Esophagus squamous epithelium (tissue), 5 donors: ENCODE data around the gene P3H2. TPM values are rescaled to one million over a fixed set of nuclear protein-coding genes. Genes with fewer than 3 reads are reported as not detected.

ENCODE experiments used
- DNase-seq: peaks from one replicate; lab custom pipeline; 2025; lab: John Stamatoyannopoulos, UW
- H3K27ac ChIP-seq, 4 donors: fragments of 200-600 bp; sonication (generic); one replicate each; pipeline ENCODE4 v1.5.1; 2016 to 2019; ENCODE audit warnings: mild to moderate bottlenecking in 1 of 4
- H3K27me3 ChIP-seq, 4 donors: fragments of 200-600 bp; sonication (generic); 1 replicate in 3 of 4; 2 replicates in 1 of 4; pipeline versions ENCODE4 v1.5.1 to v1.6.0; 2017 to 2021; ENCODE audit warnings: antibody characterized with exemption in 1 of 4
- H3K36me3 ChIP-seq, 3 donors: fragments of 200-600 bp; sonication (generic); one replicate each; pipeline ENCODE4 v1.5.1; 2016 to 2019
- H3K4me1 ChIP-seq, 3 donors: fragments of 200-600 bp; sonication (generic); one replicate each; pipeline ENCODE4 v1.5.1; 2017 to 2019
- H3K4me3 ChIP-seq, 4 donors: fragments of 200-600 bp; sonication (generic); 1 replicate in 3 of 4; 2 replicates in 1 of 4; pipeline ENCODE4 v1.5.1; 2016 to 2019; ENCODE audit warnings: mild to moderate bottlenecking in 2 of 4, moderate library complexity in 1 of 4
- H3K9me3 ChIP-seq, 3 donors: fragments of 200-600 bp; sonication (generic); one replicate each; pipeline ENCODE4 v1.5.1; 2016 to 2019
- POLR2A ChIP-seq, 4 donors: fragments of 450-650 bp; IDR thresholded peaks; one replicate each; pipeline ENCODE4 v1.6.1; 2017; ENCODE audit warnings: antibody characterized with exemption in 4 of 4, mild to moderate bottlenecking in 4 of 4, moderate library complexity in 3 of 4
- WGBS, 2 donors: methylation state at CpG; one replicate each; pipeline ENCODE4 v1.1.5; 2018; 5-methylcytosine and 5-hydroxymethylcytosine counted together
- intact Hi-C: fragments of 100-400 bp; cut with DNase I; formaldehyde crosslinking; loops from one replicate; pipeline ENCODE4 v1.15.0; 2022
- total RNA-seq, 4 donors: library from RNA; depleted of rRNA; stranded (reverse); fragments of >200 nt; gene quantifications; one replicate each; pipeline ENCODE4 v1.1.0, GENCODE V29; 2016
- TF ChIP-seq, protein P1 (sequence below), 6 experiments: fragments of 450-650 bp in 4 of 6; fragments of 200-600 bp in 2 of 6; sonication (generic) in 2 of 6; IDR thresholded peaks; one replicate each; pipeline ENCODE4 v1.5.1; 2016 to 2019; ENCODE audit warnings: antibody characterized with exemption in 6 of 6, mild to moderate bottlenecking in 4 of 6, moderate library complexity in 4 of 6
- donor health status: DM: yes; HTN: yes; CAD: no.

Gene P3H2
- total RNA-seq, 4 donors from 2014 or later: 16.5 to 41.2 (median 34.0) TPM

DNA sequence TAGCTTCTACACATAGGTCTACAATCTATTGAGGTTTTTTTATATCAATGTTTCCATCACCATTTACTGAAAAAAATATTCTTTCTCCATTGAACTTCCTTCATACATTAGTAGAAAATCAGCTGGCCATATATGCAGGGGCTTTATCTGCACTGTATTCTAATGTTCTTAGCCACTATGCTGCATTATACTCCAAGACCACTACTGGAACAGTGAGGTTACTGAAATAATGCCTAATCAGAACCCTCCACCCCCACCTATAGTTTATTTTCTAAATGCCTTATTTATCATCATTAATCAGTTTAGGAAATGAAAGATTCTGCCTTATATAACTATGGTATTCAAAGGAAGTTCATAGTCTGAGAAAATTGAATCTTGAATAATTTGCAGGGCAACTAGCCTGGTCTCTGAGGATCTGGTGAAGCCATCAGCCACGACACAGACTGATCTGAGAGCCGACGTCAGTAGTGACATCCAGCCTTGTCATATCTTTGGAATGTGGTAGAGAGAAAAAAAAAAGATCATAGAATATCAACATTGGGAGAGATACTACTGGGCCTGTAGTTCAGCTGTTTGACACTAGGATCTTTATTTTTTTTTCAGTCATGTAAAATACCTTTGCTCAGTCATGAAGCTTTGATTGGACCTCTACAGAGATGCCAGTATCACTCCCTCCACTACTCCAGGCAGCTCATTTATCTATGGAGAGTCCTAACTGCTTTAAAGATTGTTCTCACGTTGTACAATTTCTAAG, 66.6 kb downstream of the P3H2 start:
- WGBS, 2 donors: 44 to 46% methylated on average over 4 of the region's 4 CpGs
- Histone ChIP-seq H3K27me3 (no peaks in the 10 kb centered on the region), H3K36me3 (no peaks in the 10 kb centered on the region), H3K4me1 (peaks cover 2 to 34% (median 5%) of the 10 kb centered on the region in 3 donors), H3K9me3 (no peaks in the 10 kb centered on the region), H3K4me3 (no peak overlapping the region), H3K27ac (no peak overlapping the region)
- TF ChIP-seq POLR2A (IDR thresholded peaks at IDR 0.05): no peak
- TF ChIP-seq, protein P1, sequence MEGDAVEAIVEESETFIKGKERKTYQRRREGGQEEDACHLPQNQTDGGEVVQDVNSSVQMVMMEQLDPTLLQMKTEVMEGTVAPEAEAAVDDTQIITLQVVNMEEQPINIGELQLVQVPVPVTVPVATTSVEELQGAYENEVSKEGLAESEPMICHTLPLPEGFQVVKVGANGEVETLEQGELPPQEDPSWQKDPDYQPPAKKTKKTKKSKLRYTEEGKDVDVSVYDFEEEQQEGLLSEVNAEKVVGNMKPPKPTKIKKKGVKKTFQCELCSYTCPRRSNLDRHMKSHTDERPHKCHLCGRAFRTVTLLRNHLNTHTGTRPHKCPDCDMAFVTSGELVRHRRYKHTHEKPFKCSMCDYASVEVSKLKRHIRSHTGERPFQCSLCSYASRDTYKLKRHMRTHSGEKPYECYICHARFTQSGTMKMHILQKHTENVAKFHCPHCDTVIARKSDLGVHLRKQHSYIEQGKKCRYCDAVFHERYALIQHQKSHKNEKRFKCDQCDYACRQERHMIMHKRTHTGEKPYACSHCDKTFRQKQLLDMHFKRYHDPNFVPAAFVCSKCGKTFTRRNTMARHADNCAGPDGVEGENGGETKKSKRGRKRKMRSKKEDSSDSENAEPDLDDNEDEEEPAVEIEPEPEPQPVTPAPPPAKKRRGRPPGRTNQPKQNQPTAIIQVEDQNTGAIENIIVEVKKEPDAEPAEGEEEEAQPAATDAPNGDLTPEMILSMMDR (IDR thresholded peaks at IDR 0.05): peak in 1 of 6 experiments; percentile 44
- no peak for DNase-seq
- intact Hi-C loops: no loop called here

DNA sequence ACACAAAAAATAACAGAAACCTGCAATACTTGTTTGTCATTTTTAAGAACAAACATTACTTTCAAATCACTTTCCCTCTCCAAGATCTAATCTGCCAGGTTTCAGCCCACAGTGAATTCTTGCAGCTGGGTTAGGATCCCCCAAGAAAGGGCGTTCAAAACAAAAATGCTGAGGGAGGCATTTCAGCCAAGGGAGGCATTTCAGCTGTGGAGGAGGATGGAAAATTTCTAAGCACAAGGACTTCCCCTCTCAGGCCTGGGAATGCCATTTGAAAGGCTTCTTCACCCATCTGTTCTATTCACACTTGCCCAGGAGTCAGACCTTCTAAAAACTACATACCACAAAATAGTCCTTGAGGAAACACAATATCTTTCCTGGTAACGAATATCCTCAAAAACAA, 69.1 kb downstream of the P3H2 start:
- H3K4me1 ChIP-seq: peaks cover 8 to 34% (median 11%) of the 10 kb centered on the region in 3 donors
- TF ChIP-seq POLR2A (IDR thresholded peaks at IDR 0.05): no peak
- TF ChIP-seq, protein P1 (IDR thresholded peaks at IDR 0.05): no peak
- peak overlapping the region in 1 of 4 donors; percentile 35 for H3K27ac ChIP-seq
- H3K36me3 ChIP-seq: no peaks in the 10 kb centered on the region
- no peak overlapping the region for H3K4me3 ChIP-seq
- intact Hi-C loops: no loop called here
- no peak for DNase-seq
- no peaks in the 10 kb centered on the region for H3K9me3 ChIP-seq
- no peaks in the 10 kb centered on the region for H3K27me3 ChIP-seq
- WGBS, 2 donors: 60 to 61% methylated on average over 2 of the region's 2 CpGs

DNA sequence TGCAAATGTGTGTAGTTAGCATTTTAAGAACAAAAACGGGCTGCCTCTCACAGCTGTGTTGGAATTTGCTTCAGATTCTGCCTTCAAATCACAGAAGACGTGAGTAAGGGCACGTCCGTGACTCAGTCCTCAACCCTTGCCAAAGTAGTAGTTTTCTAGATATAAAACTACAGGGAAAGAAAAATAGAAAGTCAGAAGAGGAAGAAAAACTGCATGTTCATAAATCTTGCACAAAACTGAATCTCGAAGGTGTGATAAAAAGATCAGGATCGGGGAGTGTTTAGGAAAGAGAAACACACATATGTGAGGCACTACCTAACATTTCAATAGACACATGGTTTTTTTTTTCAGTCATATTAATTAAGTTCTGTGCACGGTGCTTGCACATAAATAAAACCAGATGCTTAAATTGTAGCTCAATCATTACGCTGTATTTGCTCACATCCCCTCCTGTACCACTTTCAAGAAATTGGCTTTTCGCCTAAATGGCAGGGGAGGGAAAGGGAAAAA, 71.7 kb downstream of the P3H2 start:
- intact Hi-C loops: no loop called here
- Histone ChIP-seq H3K27ac (peak overlapping the region in 3 of 4 donors; percentile 61 to 73 (median 70)), H3K9me3 (no peaks in the 10 kb centered on the region), H3K36me3 (no peaks in the 10 kb centered on the region), H3K4me3 (peak overlapping the region in 3 of 4 donors; percentile 4 to 48 (median 9)), H3K27me3 (no peaks in the 10 kb centered on the region), H3K4me1 (peaks cover 8 to 45% (median 11%) of the 10 kb centered on the region in 3 donors)
- no peak for TF ChIP-seq POLR2A (IDR thresholded peaks at IDR 0.05)
- TF ChIP-seq, protein P1 (IDR thresholded peaks at IDR 0.05): no peak
- WGBS, 2 donors: 10 to 15% methylated on average over 9 of the region's 9 CpGs
- DNase-seq: no peak

DNA sequence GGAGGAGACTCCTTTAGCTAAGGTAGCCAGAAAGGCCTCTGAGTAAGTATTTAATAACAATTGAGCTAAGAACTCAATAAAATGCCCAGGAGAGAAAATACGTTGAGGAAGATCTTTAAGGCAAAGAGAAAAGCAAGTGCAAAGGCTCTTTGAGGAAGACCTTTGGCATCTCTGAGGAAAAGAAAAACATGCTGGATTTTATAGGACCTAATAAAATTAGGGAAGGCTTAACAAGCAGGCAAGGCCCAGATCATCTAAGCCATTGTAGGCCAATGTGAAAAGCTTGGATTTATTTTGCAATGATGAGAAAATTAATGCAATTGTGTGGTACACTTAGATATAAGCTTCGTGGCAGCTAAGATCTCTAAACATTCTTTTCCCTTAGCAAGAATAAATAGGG, 75.7 kb downstream of the P3H2 start:
- no peaks in the 10 kb centered on the region for H3K36me3 ChIP-seq
- peak overlapping the region in 1 of 4 donors; percentile 77 for H3K27ac ChIP-seq
- TF ChIP-seq, protein P1 (IDR thresholded peaks at IDR 0.05): no peak
- TF ChIP-seq POLR2A (IDR thresholded peaks at IDR 0.05): no peak
- H3K4me1 ChIP-seq: peaks cover 8 to 70% (median 23%) of the 10 kb centered on the region in 3 donors
- intact Hi-C loops: no loop called here
- no peak for DNase-seq
- no peak overlapping the region for H3K4me3 ChIP-seq
- 73 to 74% methylated on average over 2 of the region's 2 CpGs for WGBS, 2 donors
- H3K27me3 ChIP-seq: no peaks in the 10 kb centered on the region
- no peaks in the 10 kb centered on the region for H3K9me3 ChIP-seq

DNA sequence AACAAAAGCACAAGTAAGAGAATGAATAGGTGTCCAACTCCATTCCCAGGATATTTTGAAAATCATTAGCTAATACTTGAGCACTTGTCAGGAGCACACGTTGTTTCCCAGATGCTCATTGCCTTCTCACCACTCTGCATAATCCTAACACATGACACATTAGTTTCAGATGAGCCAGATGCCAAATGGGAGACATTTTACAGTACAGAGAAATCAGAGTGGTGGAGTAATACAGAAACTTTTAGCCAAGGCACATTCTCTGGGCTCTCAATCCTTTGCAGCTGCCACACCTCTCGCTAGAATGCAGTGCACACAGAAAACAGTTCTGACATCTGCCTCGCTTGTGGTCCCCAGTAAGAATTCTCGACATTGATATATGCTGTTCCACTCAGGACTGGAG, 76.6 kb downstream of the P3H2 start:
- peaks cover 6 to 68% (median 20%) of the 10 kb centered on the region in 3 donors for H3K4me1 ChIP-seq
- intact Hi-C loops: no loop called here
- WGBS, 2 donors: 52 to 59% methylated on average over 4 of the region's 4 CpGs
- no peak for TF ChIP-seq POLR2A (IDR thresholded peaks at IDR 0.05)
- TF ChIP-seq, protein P1 (IDR thresholded peaks at IDR 0.05): no peak
- H3K27ac ChIP-seq: peak overlapping the region in 2 of 4 donors; percentile 47 to 77
- DNase-seq: no peak
- no peaks in the 10 kb centered on the region for H3K9me3 ChIP-seq
- no peaks in the 10 kb centered on the region for H3K27me3 ChIP-seq
- H3K4me3 ChIP-seq: no peak overlapping the region
- no peaks in the 10 kb centered on the region for H3K36me3 ChIP-seq
